Thyroid gland (tissue), 4 donors: ENCODE results near the gene KRT13.

Source experiments
- POLR2A ChIP-seq, 2 donors: fragments of 450-650 bp; IDR thresholded peaks; one replicate each; pipeline ENCODE4 v1.6.1; 2017; ENCODE audit warnings: antibody characterized with exemption in 2 of 2, mild to moderate bottlenecking in 2 of 2, moderate library complexity in 1 of 2
- TF ChIP-seq, protein P1 (sequence below), 6 experiments: fragments of 200-600 bp in 3 of 6; fragments of 450-650 bp in 3 of 6; sonication (generic) in 3 of 6; IDR thresholded peaks; one replicate each; pipeline ENCODE4 v1.5.1; 2016 to 2019; ENCODE audit warnings: antibody characterized with exemption in 6 of 6, mild to moderate bottlenecking in 2 of 6, inconsistent platforms in 1 of 6, moderate library complexity in 1 of 6

DNA sequence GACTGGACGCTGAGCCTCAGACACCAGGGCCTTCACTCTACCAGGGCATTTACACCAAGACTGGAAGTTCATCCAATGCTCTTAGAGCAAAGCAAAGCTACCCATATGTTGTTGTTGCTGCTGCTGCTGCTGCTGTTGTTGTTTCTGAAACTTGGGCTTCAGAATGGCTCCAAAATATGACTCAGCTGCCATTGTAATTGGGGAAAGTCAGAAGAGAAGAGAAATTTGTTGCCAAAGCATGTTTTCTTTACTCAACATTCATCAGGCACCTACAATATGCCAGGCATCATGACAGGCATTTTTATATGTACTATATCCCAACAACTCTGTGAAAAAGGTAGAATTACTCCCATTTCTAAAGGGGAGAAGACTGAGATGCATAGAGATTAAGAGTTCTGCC lies 50.2 kb downstream of the KRT13 start:
- TF ChIP-seq, protein P1, sequence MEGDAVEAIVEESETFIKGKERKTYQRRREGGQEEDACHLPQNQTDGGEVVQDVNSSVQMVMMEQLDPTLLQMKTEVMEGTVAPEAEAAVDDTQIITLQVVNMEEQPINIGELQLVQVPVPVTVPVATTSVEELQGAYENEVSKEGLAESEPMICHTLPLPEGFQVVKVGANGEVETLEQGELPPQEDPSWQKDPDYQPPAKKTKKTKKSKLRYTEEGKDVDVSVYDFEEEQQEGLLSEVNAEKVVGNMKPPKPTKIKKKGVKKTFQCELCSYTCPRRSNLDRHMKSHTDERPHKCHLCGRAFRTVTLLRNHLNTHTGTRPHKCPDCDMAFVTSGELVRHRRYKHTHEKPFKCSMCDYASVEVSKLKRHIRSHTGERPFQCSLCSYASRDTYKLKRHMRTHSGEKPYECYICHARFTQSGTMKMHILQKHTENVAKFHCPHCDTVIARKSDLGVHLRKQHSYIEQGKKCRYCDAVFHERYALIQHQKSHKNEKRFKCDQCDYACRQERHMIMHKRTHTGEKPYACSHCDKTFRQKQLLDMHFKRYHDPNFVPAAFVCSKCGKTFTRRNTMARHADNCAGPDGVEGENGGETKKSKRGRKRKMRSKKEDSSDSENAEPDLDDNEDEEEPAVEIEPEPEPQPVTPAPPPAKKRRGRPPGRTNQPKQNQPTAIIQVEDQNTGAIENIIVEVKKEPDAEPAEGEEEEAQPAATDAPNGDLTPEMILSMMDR (IDR thresholded peaks at IDR 0.05) = no peak
- TF ChIP-seq POLR2A (IDR thresholded peaks at IDR 0.05) = no peak
